Measurements from ENCODE around the gene HYAL2. TPM values are rescaled to one million over a fixed set of nuclear protein-coding genes. Genes with fewer than 3 reads are reported as not detected.

Gene HYAL2
- total and polyA plus RNA-seq, 9 of the 15 experiments (the other 6 are each of a cell fraction or from before 2014, with no cell fraction given): 0.36 to 22.7 (median 11.4) TPM; not detected in 1

- TF ChIP-seq ZNF639 (CRISPR knock-in tag; conservative IDR thresholded peaks at IDR 0.05 in 1 of 2, IDR thresholded peaks at IDR 0.05 in 1 of 2) (0 out of 4 replicates have a peak, but pooled peaks of 1 of the 2 experiments have one; percentile 56), BACH1 (tag; IDR thresholded peaks at IDR 0.05) (0 out of 2 replicates have a peak, but pooled peaks have one; percentile 33), CTBP1 (IDR thresholded peaks at IDR 0.05; ENCODE audit: borderline replicate concordance) (peak; percentile 13; the same call in 1 of the 2 replicates), ZNF280B (CRISPR knock-in tag; IDR thresholded peaks at IDR 0.05) (no peak), TAF1 (IDR thresholded peaks at IDR 0.05; ENCODE audit: control insufficient read depth, extremely low read depth, insufficient read depth, low read length, severe bottlenecking) (peak; percentile 39), KAT7 (CRISPR knock-in tag; IDR thresholded peaks at IDR 0.05; ENCODE audit: borderline replicate concordance) (0 out of 2 replicates have a peak, but pooled peaks have one; percentile 37), ZBED1 (IDR thresholded peaks at IDR 0.05) (no peak), REST (IDR thresholded peaks at IDR 0.05; ENCODE audit: borderline replicate concordance) (no peak), REST (CRISPR knock-in tag; IDR thresholded peaks at IDR 0.05; ENCODE audit: low read depth) (0 out of 2 replicates have a peak, but pooled peaks have one; percentile 38), MNT (conservative IDR thresholded peaks at IDR 0.05) (peak; percentile 74 to 89)
These were observed 28.2 kb upstream of the HYAL2 start, which contains the start of the genes CYB561D2 and NPRL2 (continued) for GRCh38 chr3:50350527-50351322.
